K562 (cell line): Measurements from ENCODE around the gene CASP6. TPM values are rescaled to one million over a fixed set of nuclear protein-coding genes. Genes with fewer than 3 reads are reported as not detected.

ENCODE experiments used
- CEBPB ChIP-seq: fragments of 450-650 bp; IDR thresholded peaks from 2 replicates; pipeline ENCODE4 v1.6.1; 2016; ENCODE audit warnings: missing genetic modification characterization, missing compliant biosample characterization
- CREB1 ChIP-seq, 2 experiments: sonication (generic) in 1 of 2; formaldehyde crosslinking in 1 of 2; IDR thresholded peaks; 2 replicates each; pipeline versions ENCODE4 v1.6.1 to v1.8.0; 2012 to 2022; ENCODE audit warnings: inconsistent platforms in 1 of 2, mild to moderate bottlenecking in 1 of 2, missing genetic modification reagents in 1 of 2, moderate library complexity in 1 of 2
- KLF10 ChIP-seq: fragments of 250-450 bp; sonication (Bioruptor Pico); IDR thresholded peaks from 2 replicates; pipeline ENCODE4 v1.6.1; 2021; ENCODE audit warnings: matching md5 sums
- NEUROD1 ChIP-seq: fragments of 150-350 bp; IDR thresholded peaks from 2 replicates; pipeline ENCODE4 v1.6.1; 2014; ENCODE audit warnings: borderline replicate concordance, low read length, low read depth; ENCODE audit not compliant: partially characterized antibody
- PRPF4 ChIP-seq: fragments of 200-400 bp; formaldehyde crosslinking; IDR thresholded peaks from one replicate; pipeline ENCODE4 v1.6.1; 2017; ENCODE audit warnings: low read length, low read depth, mild to moderate bottlenecking; ENCODE audit not compliant: insufficient read depth, poor library complexity, severe bottlenecking
- RFX7 ChIP-seq: fragments of 250-450 bp; sonication (Bioruptor Pico); IDR thresholded peaks from 2 replicates; pipeline ENCODE4 v1.5.1; 2021; ENCODE audit warnings: mild to moderate bottlenecking
- SUPT5H ChIP-seq: fragments of 450-650 bp; IDR thresholded peaks from 2 replicates; pipeline ENCODE4 v1.6.1; 2016
- ZC3H4 ChIP-seq: sonication (generic); formaldehyde crosslinking; IDR thresholded peaks from 2 replicates; pipeline ENCODE4 v1.9.0; 2021; ENCODE audit warnings: missing genetic modification reagents, borderline replicate concordance
- ZNF217 ChIP-seq: sonication (generic); formaldehyde crosslinking; IDR thresholded peaks from 2 replicates; pipeline ENCODE4 v1.8.0; 2022; ENCODE audit warnings: mild to moderate bottlenecking, missing genetic modification reagents
- ZNF408 ChIP-seq: fragments of 250-450 bp; sonication (Bioruptor Pico); IDR thresholded peaks from 2 replicates; pipeline ENCODE4 v1.4.0; 2020; ENCODE audit warnings: low read depth, mild to moderate bottlenecking, moderate library complexity
- ZNF77 ChIP-seq: fragments of 250-450 bp; sonication (Bioruptor Pico); IDR thresholded peaks from 2 replicates; pipeline ENCODE4 v1.5.0; 2020
- polyA plus RNA-seq, 8 experiments: library from polyadenylated mRNA; depleted of rRNA in 4 of 8; stranded (reverse) in 5 of 8; unstranded in 3 of 8; fragments of >200 nt; fragmentation: Nextera tagmentation in 2 of 8; fragmentation: Illumina TruSeq in 1 of 8; extraction: Ambion mirVana in 2 of 8; extraction: Trizol in 1 of 8; gene quantifications; 2 replicates each; pipeline versions ENCODE4 v1.2.1 to v1.2.3, GENCODE V29; 2011 to 2014; ENCODE audit warnings: inconsistent platforms in 1 of 8, missing spikeins in 1 of 8
- total RNA-seq, 7 experiments: library from RNA; depleted of rRNA in 6 of 7; stranded (reverse); fragments of >200 nt in 6 of 7; fragmentation: Illumina TruSeq in 2 of 7; extraction: Trizol in 2 of 7; gene quantifications; 2 replicates each; pipeline versions ENCODE4 v1.2.1 to v1.2.3, GENCODE V29; 2011 to 2021; ENCODE audit warnings: low replicate concordance in 1 of 7
- TF ChIP-seq, protein P1 (sequence below): fragments of 250-450 bp; sonication (Bioruptor Pico); IDR thresholded peaks from 2 replicates; pipeline ENCODE4 v1.4.0; 2020; ENCODE audit warnings: mild to moderate bottlenecking
- TF ChIP-seq, protein P2 (sequence below): IDR thresholded peaks from 2 replicates; pipeline ENCODE4 v1.6.1; 2016; ENCODE audit warnings: missing genetic modification characterization, missing compliant biosample characterization
- TF ChIP-seq, protein P3 (sequence below): fragments of 150-350 bp; IDR thresholded peaks from 2 replicates; pipeline ENCODE4 v1.6.1; 2014; ENCODE audit warnings: low read depth, mild to moderate bottlenecking, low read length, borderline replicate concordance
- TF ChIP-seq, protein P4 (sequence below): fragments of 450-650 bp; IDR thresholded peaks from 2 replicates; pipeline ENCODE4 v1.6.1; 2016; ENCODE audit warnings: missing biosample characterization, missing genetic modification characterization
- TF ChIP-seq, protein P5 (sequence below): fragments of 250-450 bp; sonication (Bioruptor Pico); IDR thresholded peaks from 2 replicates; pipeline ENCODE4 v1.8.0; 2021; ENCODE audit warnings: borderline replicate concordance, mild to moderate bottlenecking, moderate library complexity; ENCODE audit not compliant: poor library complexity, severe bottlenecking

Gene CASP6
- total and polyA plus RNA-seq, 9 of the 15 experiments (the other 6 are each of a cell fraction or from before 2014, with no cell fraction given), result 20.8 to 72.7 (median 39.1) TPM

DNA sequence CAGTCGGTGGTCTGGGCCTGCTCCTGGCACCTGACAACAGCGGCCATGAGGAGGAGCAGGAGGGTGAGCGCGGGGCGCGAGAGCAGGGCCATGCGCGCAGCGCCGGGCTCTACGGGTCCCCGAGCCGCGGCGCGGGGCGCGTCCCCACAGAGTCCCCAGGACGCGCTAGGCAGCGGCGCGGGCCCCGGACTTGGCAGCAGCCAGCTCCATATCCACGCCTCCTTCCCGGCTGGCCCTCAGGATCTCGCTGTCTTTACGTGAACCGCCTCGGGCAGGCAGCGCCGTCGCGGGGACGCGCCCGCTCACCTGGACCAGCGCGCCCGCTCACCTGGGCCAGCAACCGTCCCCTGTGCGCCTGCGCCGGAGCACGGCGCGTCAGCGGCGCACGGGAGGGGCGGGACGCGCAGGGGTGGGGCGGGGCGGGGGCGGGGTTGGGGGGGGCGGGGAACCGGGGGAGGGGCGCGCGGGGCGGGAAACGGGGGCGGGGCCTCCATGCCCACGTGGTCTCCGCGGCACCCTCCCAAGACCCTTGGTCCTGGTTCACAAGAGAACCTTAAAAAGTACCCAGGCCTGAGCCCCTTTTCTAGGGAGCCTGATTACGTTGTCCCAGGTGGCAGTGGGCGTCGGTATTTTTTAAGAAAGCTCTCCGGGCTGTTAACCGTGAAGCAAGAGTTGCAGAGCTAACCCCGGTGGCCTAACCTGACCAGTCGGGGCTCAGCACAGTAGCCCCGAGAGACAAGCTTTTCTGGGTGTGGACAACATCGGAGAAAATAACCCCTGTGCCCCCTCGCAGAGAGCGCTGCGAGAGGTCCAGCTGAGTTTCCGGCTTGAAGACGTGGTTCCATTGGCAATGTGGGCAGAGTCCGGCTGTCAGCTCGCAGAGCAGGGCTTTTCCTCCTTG is 26.7 kb upstream of the CASP6 start, which contains the start of gene PLA2G12A (continued):
- TF ChIP-seq, protein P1, sequence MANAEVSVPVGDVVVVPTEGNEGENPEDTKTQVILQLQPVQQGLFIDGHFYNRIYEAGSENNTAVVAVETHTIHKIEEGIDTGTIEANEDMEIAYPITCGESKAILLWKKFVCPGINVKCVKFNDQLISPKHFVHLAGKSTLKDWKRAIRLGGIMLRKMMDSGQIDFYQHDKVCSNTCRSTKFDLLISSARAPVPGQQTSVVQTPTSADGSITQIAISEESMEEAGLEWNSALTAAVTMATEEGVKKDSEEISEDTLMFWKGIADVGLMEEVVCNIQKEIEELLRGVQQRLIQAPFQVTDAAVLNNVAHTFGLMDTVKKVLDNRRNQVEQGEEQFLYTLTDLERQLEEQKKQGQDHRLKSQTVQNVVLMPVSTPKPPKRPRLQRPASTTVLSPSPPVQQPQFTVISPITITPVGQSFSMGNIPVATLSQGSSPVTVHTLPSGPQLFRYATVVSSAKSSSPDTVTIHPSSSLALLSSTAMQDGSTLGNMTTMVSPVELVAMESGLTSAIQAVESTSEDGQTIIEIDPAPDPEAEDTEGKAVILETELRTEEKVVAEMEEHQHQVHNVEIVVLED, result peak; percentile 77
- TF ChIP-seq ZNF408 (CRISPR knock-in tag) (no peak), PRPF4 (no peak), CREB1 (IDR thresholded peaks at IDR 0.05) (no peak), CREB1 (CRISPR knock-in tag; IDR thresholded peaks at IDR 0.05) (0 out of 2 replicates have a peak, but pooled peaks have one; percentile 48), CEBPB (tag) (no peak), KLF10 (no peak), ZC3H4 (CRISPR knock-in tag) (no peak), ZNF77 (CRISPR knock-in tag) (no peak), ZNF217 (no peak), SUPT5H (peak; percentile 47; the same call in 1 of the 2 replicates), RFX7 (CRISPR knock-in tag) (no peak), NEUROD1 (peak; percentile 43)
- TF ChIP-seq, protein P2, sequence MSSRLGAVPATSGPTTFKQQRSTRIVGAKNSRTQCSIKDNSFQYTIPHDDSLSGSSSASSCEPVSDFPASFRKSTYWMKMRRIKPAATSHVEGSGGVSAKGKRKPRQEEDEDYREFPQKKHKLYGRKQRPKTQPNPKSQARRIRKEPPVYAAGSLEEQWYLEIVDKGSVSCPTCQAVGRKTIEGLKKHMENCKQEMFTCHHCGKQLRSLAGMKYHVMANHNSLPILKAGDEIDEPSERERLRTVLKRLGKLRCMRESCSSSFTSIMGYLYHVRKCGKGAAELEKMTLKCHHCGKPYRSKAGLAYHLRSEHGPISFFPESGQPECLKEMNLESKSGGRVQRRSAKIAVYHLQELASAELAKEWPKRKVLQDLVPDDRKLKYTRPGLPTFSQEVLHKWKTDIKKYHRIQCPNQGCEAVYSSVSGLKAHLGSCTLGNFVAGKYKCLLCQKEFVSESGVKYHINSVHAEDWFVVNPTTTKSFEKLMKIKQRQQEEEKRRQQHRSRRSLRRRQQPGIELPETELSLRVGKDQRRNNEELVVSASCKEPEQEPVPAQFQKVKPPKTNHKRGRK (tag), result no peak
- TF ChIP-seq, protein P3, sequence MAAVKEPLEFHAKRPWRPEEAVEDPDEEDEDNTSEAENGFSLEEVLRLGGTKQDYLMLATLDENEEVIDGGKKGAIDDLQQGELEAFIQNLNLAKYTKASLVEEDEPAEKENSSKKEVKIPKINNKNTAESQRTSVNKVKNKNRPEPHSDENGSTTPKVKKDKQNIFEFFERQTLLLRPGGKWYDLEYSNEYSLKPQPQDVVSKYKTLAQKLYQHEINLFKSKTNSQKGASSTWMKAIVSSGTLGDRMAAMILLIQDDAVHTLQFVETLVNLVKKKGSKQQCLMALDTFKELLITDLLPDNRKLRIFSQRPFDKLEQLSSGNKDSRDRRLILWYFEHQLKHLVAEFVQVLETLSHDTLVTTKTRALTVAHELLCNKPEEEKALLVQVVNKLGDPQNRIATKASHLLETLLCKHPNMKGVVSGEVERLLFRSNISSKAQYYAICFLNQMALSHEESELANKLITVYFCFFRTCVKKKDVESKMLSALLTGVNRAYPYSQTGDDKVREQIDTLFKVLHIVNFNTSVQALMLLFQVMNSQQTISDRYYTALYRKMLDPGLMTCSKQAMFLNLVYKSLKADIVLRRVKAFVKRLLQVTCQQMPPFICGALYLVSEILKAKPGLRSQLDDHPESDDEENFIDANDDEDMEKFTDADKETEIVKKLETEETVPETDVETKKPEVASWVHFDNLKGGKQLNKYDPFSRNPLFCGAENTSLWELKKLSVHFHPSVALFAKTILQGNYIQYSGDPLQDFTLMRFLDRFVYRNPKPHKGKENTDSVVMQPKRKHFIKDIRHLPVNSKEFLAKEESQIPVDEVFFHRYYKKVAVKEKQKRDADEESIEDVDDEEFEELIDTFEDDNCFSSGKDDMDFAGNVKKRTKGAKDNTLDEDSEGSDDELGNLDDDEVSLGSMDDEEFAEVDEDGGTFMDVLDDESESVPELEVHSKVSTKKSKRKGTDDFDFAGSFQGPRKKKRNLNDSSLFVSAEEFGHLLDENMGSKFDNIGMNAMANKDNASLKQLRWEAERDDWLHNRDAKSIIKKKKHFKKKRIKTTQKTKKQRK, result no peak
- TF ChIP-seq, protein P4, sequence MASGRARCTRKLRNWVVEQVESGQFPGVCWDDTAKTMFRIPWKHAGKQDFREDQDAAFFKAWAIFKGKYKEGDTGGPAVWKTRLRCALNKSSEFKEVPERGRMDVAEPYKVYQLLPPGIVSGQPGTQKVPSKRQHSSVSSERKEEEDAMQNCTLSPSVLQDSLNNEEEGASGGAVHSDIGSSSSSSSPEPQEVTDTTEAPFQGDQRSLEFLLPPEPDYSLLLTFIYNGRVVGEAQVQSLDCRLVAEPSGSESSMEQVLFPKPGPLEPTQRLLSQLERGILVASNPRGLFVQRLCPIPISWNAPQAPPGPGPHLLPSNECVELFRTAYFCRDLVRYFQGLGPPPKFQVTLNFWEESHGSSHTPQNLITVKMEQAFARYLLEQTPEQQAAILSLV (tag), result no peak
- TF ChIP-seq, protein P5, sequence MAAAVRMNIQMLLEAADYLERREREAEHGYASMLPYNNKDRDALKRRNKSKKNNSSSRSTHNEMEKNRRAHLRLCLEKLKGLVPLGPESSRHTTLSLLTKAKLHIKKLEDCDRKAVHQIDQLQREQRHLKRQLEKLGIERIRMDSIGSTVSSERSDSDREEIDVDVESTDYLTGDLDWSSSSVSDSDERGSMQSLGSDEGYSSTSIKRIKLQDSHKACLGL, result no peak
